Cardiac muscle cell (in vitro differentiated cells and primary cell): ENCODE data around the gene OBSCN. TPM values are rescaled to one million over a fixed set of nuclear protein-coding genes. Genes with fewer than 3 reads are reported as not detected.

Source experiments
- DNase-seq, 2 donors: peaks; one replicate each; pipeline versions ENCODE4 v3.0.0 to v3.0.0-alpha.2; 2010 to 2017; ENCODE audit warnings: low read depth in 1 of 2, low spot score in 1 of 2
- H3K27ac ChIP-seq: fragments of 200-600 bp; sonication (generic); 2 replicates; pipeline ENCODE4 v1.5.1; 2016
- H3K27me3 ChIP-seq: fragments of 200-600 bp; sonication (generic); 2 replicates; pipeline ENCODE4 v1.6.0; 2016; ENCODE audit warnings: control low read depth
- H3K36me3 ChIP-seq: fragments of 200-600 bp; sonication (generic); 2 replicates; pipeline ENCODE4 v1.5.1; 2016; ENCODE audit warnings: control low read depth
- H3K4me1 ChIP-seq: fragments of 200-600 bp; sonication (generic); 2 replicates; pipeline ENCODE4 v1.8.1; 2017; ENCODE audit warnings: low read depth, mild to moderate bottlenecking, mixed run types
- H3K4me3 ChIP-seq: fragments of 200-600 bp; sonication (generic); 2 replicates; pipeline ENCODE4 v1.5.1; 2016; ENCODE audit warnings: mild to moderate bottlenecking
- H3K9me3 ChIP-seq: fragments of 200-600 bp; sonication (generic); 2 replicates; pipeline ENCODE4 v1.5.1; 2017; ENCODE audit warnings: low read depth, mild to moderate bottlenecking, control low read depth
- polyA plus RNA-seq: library from polyadenylated mRNA; unstranded; fragments of >200 nt; fragmentation: Nextera tagmentation; extraction: Ambion mirVana; gene quantifications from 2 replicates; pipeline ENCODE4 v1.2.1, GENCODE V29; 2016
- total RNA-seq: library from RNA; depleted of rRNA; stranded (reverse); fragments of >200 nt; gene quantifications from 2 replicates; pipeline ENCODE4 v1.2.3, GENCODE V29; 2016
- TF ChIP-seq, protein P1 (sequence below): IDR thresholded peaks from 2 replicates; pipeline ENCODE4 v1.5.1; 2012; ENCODE audit warnings: low read depth, mild to moderate bottlenecking, low read length

The OBSCN gene, protein sequence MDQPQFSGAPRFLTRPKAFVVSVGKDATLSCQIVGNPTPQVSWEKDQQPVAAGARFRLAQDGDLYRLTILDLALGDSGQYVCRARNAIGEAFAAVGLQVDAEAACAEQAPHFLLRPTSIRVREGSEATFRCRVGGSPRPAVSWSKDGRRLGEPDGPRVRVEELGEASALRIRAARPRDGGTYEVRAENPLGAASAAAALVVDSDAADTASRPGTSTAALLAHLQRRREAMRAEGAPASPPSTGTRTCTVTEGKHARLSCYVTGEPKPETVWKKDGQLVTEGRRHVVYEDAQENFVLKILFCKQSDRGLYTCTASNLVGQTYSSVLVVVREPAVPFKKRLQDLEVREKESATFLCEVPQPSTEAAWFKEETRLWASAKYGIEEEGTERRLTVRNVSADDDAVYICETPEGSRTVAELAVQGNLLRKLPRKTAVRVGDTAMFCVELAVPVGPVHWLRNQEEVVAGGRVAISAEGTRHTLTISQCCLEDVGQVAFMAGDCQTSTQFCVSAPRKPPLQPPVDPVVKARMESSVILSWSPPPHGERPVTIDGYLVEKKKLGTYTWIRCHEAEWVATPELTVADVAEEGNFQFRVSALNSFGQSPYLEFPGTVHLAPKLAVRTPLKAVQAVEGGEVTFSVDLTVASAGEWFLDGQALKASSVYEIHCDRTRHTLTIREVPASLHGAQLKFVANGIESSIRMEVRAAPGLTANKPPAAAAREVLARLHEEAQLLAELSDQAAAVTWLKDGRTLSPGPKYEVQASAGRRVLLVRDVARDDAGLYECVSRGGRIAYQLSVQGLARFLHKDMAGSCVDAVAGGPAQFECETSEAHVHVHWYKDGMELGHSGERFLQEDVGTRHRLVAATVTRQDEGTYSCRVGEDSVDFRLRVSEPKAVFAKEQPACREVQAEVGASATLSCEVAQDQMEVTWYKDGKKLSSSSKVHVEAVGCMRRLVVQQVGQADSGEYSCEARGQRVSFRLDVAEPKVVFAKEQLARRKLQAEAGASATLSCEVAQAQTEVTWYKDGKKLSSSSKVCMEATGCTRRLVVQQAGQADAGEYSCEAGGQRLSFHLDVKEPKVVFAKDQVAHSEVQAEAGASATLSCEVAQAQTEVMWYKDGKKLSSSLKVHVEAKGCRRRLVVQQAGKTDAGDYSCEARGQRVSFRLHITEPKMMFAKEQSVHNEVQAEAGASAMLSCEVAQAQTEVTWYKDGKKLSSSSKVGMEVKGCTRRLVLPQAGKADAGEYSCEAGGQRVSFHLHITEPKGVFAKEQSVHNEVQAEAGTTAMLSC (N-terminal part only)
- total RNA-seq (191 and 390 TPM in 2 replicates), polyA plus RNA-seq (87.1 and 121 TPM in 2 replicates)

DNA sequence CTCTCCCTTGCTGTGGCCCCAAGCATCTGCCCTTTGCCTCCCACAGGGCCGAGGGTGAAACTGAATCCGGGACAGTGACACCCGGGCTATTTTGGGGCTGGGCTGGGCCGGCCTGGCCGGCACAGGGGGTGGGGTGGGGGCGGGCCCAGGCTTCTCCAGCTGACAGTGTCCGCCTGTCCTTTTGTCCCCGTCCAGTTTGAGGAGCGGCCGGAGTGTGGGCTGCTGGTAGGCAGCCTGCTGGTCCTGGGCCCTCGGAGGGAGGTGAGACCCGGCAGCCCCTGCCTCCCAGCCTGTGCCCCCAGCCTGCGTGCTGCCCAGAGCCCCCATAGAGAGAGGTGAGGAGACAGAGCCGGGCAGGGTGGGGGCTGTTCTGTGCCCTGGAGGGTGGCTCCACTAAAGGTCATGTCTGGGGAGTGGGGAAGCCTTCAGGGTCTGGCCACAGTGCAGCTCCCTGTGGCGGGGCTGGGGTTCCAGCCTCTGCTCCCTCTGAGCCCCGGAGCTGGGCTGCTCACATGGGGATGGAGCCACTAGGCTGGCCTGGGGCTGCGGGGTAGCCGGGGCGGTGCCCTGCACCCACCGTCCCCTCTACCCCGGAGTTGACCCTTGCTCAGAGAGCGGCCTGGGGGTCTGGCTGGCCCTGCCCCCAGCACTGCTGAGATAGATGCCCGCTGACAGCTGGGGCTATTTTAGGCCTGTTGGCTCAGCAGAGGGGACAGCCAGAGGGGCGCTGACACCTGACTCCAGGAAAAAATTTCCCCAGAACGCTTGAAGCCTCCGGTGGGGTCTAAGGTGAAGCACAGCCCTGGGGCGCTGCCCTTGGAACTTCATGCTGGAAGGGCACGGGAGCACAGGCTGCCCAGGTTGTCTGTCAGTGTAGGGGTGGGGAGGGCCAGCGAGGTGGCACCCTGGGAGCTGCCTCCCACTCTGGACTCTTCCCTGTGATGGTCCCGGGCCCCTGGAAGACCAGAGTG, at the start of gene OBSCN:
OBSCN (plus strand) TSS at position 194 of the 971 bp plus-strand sequence. CDS start 3,740 bp downstream, outside the sequence.
- Histone ChIP-seq H3K4me3 (peak within 1 kb of the TSS; percentile 31), H3K27me3 (no peaks in the 10 kb centered on the region), H3K27ac (peak within 1 kb of the TSS; percentile 97), H3K4me1 (peaks cover 64% of the 10 kb centered on the region), H3K9me3 (no peaks in the 10 kb centered on the region), H3K36me3 (no peaks in the 10 kb centered on the region)
- peak in 1 of 2 donors; percentile 89 for DNase-seq
- TF ChIP-seq, protein P1, sequence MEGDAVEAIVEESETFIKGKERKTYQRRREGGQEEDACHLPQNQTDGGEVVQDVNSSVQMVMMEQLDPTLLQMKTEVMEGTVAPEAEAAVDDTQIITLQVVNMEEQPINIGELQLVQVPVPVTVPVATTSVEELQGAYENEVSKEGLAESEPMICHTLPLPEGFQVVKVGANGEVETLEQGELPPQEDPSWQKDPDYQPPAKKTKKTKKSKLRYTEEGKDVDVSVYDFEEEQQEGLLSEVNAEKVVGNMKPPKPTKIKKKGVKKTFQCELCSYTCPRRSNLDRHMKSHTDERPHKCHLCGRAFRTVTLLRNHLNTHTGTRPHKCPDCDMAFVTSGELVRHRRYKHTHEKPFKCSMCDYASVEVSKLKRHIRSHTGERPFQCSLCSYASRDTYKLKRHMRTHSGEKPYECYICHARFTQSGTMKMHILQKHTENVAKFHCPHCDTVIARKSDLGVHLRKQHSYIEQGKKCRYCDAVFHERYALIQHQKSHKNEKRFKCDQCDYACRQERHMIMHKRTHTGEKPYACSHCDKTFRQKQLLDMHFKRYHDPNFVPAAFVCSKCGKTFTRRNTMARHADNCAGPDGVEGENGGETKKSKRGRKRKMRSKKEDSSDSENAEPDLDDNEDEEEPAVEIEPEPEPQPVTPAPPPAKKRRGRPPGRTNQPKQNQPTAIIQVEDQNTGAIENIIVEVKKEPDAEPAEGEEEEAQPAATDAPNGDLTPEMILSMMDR, result no peak

DNA sequence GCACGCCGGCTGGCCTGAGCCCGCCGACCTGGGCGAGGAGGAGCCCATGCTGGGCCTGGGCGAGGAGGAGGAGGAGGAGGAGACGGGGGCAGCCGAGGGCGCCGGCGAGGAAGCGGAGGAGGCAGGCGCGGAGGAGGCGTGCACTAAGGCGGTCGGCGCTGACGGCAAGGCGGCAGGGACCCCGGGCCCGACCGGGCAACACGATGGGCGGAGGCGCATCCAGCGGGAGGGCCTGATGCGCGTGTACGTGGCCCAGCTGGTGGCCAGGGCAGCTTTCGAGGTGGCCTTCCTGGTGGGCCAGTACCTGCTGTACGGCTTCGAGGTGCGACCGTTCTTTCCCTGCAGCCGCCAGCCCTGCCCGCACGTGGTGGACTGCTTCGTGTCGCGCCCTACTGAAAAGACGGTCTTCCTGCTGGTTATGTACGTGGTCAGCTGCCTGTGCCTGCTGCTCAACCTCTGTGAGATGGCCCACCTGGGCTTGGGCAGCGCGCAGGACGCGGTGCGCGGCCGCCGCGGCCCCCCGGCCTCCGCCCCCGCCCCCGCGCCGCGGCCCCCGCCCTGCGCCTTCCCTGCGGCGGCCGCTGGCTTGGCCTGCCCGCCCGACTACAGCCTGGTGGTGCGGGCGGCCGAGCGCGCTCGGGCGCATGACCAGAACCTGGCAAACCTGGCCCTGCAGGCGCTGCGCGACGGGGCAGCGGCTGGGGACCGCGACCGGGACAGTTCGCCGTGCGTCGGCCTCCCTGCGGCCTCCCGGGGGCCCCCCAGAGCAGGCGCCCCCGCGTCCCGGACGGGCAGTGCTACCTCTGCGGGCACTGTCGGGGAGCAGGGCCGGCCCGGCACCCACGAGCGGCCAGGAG, 49.5 kb upstream of the OBSCN start:
- no peak overlapping the region for H3K4me3 ChIP-seq

DNA sequence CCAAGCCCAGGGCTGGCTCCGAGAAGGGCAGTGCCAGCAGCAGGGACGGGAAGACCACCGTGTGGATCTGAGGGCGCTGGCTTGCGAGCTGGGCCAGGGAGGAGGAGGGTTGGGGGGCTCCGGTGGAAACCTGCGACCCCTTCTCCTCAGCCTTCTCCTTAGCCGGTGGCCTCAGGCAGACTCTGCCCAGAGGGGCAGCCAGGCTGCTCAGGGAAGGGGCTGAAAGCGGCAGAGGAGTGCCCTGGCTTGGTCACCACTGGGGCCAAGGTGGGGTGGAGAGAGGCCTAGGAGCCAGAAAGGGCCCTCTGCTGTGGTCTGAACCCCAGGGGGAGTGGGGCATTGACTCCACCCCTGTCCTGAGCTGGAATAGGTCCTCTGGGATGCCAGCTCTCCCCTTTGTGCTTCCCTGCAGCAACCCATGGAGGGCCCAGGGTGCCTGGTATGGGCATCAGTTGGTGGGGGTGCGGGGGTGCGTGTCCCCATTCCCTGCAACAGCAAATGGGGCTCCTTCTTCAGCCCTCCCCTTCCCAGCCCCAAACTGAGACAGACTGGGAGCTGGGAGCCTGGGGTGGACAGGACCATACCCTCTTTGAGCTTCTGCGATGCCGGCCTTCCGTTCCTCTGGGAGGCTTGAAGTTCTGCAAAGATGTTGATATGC, 48.7 kb upstream of the OBSCN start:
- Histone ChIP-seq H3K9me3 (no peaks in the 10 kb centered on the region), H3K27ac (no peak overlapping the region), H3K36me3 (no peaks in the 10 kb centered on the region), H3K4me1 (peaks cover 5% of the 10 kb centered on the region), H3K27me3 (no peaks in the 10 kb centered on the region), H3K4me3 (no peak overlapping the region)
- TF ChIP-seq, protein P1, result no peak
- DNase-seq, result no peak

More for the DNA sequence above, 49.5 kb upstream of the OBSCN start:
- Histone ChIP-seq H3K27ac (no peak overlapping the region), H3K9me3 (no peaks in the 10 kb centered on the region), H3K36me3 (no peaks in the 10 kb centered on the region), H3K4me1 (peaks cover 5% of the 10 kb centered on the region), H3K27me3 (no peaks in the 10 kb centered on the region)
- TF ChIP-seq, protein P1, result no peak
- DNase-seq, result peak in 1 of 2 donors; percentile 13

DNA sequence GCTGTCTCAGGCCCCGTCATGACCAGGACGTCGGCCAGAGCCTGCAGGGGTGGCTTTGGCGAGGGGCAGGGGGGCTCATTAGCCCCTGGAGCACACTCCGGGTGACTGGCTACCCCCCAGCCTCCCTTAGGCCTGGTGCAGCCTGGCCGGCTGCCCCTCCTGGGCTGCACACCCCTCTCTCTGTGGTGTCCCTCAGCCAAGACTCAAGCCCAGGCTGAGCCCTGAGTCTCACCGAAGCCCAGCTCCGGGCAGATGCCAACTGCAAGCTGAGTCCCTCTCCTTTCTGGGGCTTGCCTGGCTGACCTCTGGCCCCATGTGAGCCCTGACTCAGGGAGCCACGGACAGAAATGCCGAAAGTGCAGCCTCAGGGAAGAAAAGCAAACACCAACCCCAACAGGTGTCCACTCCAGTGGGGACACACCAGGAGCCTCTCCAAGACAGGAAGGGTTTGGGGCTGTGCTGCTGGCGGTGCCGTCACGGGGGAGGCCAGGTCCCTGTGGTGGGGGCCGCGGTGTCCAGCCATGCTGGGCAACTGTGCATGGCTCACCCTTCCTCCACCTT, 47.6 kb upstream of the OBSCN start:
- no peaks in the 10 kb centered on the region for H3K27me3 ChIP-seq
- DNase-seq, result no peak

More for the DNA sequence above, 47.6 kb upstream of the OBSCN start:
- no peaks in the 10 kb centered on the region for H3K36me3 ChIP-seq
- TF ChIP-seq, protein P1, result no peak
- no peak overlapping the region for H3K27ac ChIP-seq
- H3K4me1 ChIP-seq, result peaks cover under 1% of the 10 kb centered on the region
- no peaks in the 10 kb centered on the region for H3K9me3 ChIP-seq
- H3K4me3 ChIP-seq, result no peak overlapping the region
